HG03354 (cell line): ENCODE results near the gene ELMO3.
A peak's percentile ranks its signal among the peaks of the same experiment; 100 is the strongest.

Experiments
- ATAC-seq: cut with Tn5 transposase; IDR thresholded peaks from one replicate; pipeline ENCODE4 v1.9.1; 2021; ENCODE audit warnings: mild to moderate bottlenecking; ENCODE audit not compliant: unreplicated experiment, poor library complexity, severe bottlenecking

The ELMO3 gene

DNA sequence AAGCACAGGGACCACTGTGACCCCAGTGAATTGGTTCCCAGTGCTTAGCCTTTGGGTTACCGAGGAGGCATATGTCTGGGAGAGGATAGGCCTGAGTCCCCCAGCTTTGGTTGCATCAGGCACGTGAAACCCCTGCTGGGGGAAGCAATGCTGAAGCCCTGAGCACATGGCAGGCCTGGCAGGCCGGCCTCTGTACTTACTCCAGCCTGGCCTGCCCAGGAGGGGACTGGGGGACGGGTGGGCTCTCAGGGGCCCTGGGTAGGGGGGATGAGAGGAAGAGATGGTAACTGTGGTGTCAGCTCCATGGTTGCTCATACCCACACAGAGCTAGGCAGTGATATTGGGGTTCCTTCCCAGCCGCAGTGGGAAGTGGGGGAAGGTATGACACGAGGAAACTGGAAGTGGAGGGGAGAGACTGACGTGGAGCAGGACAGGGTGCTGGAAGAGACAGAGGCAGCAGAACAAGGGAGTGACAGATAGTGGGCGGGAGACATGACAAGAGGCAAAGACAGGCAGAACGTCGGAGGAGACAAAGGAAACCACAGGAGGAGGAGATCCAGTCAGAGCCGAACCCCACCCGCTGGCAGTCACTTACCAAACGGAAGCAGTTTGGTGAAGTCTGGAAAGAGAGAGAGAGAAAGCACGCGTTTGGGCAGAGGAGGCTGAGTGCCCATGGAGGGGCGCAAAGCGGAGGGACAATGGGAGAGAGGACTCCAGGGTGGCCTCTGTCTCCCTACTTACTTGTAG is 37.1 kb downstream of the ELMO3 start:
- ATAC-seq = no peak

DNA sequence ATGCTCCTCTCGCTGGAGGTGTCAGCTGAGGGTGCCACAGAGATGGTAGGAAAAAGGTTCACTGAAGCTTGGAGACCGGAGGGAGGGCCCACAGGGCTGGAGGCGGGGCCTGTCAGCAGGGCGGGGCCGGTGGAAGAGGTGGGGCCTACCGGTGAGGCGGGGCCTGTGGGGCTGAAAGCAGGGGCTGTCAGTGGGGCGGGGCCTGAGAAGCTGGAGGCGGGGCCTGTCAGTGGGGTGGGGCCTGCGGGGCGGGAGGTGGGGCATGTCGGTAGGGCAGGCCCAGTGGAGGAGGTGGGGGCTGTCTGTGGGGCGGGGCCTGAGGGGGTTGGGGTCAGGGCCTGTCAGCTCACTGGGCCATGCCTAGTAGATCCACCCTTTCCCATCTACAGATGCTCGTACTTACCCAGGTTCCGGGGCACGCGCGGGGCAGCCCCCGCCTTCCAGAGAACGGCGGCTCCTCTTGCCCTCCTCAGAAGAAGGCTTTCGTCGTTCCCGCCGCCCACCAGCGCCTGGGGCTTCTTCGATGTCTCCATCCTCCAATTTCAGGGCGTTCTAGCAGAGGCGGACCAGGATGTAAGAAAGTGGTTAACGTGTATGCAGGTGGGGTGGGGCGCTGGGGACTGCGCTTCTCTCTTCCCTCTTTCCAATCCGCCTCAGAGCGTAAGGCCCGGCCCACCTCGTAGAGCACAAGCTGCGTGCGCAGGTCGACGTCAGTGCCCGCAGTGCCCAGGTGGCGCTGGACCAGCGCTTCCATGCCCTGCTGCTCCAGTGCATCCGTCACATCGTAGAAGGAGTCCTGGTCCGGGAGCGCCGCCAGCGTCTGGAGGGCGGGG is 37.8 kb downstream of the ELMO3 start:
- no peak for ATAC-seq

DNA sequence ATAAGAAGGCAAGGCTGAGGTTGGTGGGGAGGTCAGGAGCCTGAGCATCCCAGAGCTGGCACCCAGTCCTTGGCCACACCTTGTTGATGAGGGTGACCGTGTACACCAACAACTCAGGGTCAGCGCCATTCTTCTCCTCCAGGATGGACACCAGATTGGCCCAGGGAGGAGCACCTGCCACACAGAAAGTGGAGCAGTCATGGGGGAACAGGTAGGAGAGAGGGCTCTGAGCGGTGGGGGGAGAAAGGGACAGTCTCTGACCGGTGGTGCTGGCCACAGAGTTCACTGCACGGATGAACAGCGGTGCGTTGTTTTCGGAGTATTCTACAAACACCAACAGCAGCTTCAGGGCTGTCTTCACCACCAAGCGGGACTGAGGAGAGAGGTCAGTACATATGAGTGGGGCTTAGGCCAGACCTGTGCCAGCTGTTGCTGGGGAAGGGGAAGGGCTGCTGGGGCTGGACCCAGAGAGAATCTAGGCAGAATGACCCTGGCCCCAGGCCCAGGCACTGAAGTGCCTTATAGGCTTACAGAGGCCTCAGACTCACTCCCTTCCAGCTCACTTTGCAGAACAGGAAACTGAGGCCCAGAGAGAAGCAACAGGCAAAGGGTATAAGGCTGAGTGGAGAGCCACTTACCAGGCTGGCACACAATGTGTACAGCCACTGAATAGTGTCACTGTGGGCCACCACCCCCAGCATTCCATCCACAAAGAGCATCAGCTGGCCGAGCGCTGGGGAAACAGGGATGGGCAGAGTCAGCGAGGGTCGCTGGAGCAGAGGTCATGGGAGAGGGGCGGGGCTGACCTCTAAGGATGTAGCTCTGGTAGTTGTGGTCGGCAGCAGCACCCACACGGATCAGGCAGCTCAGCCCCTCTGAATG is 38.7 kb downstream of the ELMO3 start:
- ATAC-seq = no peak

DNA sequence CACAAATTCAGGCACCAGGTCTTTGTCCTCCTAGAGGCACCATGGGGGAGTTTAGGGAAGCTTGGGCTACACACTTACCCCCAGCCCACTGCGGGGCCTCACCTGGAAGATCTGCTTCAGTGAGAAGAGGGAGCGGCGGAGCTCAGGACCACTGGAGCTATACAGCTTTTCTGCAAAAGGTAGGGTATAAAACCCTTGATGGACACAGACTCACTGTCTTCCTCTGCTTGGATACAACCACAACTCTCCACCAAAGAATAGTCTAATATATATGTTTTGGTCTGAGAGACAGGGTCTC is 39.3 kb downstream of the ELMO3 start:
- ATAC-seq = no peak

DNA sequence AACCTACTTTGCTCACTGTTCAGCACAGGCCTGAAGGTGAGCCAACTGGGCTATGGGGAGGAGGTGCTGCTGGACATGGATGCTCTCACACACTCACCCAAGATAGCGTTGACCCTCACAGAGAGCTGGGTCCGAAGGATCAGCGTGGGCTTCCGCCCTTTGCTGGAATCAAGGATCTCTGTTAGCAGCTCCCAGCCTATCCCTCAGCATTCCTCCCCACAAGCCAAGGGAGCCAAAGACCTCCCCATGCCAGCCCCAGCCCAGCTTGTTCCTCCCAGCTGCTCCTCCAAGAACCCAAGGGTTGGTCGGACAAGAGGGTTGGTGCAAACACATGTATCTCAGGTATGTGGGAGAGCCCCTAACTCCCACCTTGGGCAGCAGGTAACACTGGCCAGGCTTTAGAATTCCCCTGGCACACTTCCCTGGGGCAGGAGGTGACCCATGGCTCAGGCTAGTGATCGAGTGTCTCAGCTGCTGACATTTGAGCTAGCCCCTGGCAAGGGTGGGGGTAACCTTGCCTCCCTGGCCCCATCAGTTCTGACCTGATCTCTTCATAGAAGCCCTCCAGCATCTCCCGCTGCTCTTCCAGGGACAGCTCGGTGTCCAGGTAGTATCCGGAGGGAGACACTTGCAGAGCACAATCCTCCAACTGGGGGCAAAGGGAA is 40.0 kb downstream of the ELMO3 start:
- no peak for ATAC-seq

DNA sequence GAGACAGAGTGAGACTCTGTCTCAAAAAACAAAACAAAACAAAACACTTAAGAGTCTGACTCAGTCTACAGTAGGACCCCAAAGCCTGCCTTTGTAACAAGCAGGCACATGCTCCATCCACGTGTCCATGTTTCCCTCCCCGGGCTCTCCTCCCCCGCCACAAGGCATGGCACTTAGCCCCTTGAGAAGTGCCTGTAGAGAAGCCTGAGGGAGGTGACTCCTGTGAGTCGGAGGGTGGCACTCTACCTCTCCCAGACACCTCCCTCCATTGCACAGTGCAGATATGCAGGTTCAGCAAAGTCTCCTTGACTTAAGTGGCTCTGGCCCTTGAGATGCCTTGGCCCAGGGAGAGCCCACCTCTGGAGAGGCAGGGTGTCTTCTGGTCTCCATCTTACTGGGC is 41.6 kb downstream of the ELMO3 start:
- no peak for ATAC-seq

DNA sequence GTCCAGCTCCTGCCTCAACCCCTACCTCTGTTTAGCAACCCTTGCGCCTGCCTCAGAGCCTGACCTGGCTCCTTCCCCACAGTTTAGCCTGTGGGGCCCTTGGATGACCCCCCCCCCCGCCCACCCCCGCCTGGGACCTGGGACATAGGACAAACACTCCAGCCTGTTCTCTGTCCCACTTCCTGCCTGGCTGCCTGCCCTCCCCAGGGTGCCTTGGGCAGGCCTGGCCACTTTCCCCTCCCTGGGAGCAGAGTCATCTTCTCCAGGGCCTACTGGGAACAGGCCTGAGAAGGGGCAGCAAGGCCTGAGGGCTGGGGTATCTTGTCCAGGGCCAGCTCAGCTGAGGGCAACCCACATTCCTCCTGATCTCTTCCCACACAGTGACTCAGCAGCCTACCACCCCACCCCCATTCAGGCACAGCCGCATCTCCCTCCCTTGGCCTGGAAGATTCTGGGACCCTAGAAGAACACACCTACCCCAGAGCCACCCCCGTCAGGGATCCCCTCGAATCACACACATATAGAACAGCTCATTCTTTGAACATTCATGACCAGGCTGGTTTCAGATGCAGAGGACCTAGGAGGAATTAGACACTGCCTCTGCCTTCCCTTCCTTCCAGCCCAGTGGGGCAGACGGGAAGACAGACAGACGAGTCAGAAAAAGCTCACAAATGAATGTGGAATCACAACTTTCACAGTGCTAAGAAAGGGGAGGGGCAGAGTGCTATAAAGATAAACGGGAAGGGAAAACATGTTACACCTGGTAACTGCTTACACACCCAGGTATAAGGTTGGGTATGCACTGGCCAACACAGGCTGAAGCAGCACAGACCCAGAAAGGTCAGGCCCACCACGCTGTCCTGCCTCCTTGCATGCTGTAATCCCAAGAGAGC is 42.3 kb downstream of the ELMO3 start:
- no peak for ATAC-seq

DNA sequence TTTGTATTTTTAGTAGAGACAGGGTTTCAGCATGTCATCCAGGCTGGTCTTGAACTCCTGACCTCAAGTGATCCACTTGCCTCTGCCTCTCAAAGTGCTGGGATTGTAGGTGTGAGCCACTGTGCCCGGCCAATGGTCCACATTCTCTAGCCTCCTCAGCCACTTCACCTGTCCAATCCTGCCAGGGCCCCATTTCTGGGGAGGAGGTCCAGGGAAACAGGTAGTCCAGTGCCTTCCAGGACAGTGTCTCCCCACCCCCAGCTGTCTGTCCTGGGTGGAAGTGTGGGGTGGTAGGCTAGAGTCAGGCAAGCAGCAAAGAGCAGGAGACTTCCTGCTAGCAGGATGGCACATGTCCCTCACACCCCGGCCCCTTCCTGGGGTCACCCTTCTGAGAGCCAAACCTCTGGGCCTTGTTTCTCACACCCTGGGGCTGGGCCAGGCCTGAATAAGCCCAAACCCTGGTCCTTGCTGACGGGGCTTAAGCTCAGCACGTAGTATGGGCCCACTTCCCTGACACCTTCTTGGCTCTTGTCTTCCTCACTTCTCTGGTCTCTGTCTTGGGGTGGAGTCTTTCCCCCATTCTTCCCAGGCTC is 43.3 kb downstream of the ELMO3 start:
- no peak for ATAC-seq

DNA sequence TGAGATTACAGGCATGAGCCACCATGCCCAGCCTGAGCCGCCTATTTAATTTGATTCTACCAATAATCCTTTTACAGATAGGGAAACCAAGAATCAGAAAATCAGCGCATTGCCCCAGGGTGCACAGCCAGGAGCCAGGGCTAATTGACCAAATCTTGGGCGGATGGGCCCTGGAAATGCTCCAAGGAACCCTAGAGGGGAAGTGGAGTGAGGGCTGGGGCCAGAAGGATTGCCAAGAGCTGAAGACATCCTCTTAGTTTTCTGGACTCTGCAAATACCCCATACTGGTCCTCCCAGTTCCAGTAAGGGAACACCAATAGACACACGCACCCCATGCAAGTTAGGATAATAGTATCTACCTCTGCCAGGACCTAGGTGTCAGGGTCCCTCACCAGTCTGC is 44.5 kb downstream of the ELMO3 start:
- ATAC-seq = no peak

DNA sequence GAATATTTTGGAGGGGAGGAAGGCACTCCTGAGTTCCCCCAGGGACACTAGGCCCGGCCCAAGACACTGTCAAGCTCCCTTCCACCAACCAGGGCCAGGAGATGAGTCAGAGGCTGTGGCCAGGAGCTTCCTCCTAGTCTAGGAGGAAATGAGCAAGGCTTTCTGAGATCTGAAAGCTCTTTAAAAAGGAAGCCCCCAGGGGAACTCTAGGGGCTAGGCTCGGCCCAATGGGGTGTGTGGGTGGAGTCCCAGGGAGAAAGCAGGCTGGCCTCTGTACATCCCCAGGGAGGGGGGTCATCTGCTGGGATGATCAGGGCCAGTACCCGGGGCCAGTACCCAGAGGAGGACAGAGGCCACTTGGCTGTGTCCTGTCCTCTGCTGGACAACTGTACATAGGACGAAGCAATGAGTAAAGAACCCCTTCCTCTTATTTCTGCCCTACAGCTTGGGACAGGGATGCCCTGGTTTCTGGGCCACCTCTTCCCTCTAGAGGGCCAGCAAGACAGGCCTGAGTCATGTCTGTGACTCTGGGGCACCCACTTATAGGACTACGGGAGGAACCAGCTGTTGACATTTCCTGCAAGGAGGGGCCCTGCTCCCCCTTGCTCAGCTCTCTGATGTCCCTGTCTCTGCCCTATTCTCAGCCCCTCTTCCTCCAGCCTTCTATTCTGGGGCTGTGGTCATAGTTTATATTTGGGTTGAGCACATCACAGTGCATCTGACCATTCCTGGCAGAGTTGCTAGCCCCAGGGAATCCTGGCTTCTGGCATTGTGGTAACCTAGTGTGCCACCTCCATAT is 45.7 kb downstream of the ELMO3 start:
- peak; percentile 60 for ATAC-seq

DNA sequence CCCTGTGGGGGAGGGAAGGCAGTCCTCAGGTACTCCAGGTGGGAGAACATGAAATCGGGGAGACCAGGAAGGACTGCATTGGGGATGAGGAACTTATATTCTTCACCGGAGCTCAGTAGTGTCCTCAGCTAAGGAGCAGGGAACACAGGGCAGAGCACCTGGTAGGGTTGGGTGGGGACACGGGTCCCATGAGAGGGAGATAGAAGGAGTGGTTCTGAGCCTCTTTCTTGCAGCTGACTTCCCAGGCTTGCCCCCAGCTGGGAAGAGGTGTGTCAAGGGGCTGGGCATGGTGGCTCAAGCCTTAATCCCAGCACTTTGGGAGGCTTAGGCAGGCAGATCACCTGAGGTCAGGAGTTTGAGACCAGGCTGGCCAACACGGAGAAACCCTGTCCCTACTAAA is 46.3 kb downstream of the ELMO3 start:
- ATAC-seq = no peak

DNA sequence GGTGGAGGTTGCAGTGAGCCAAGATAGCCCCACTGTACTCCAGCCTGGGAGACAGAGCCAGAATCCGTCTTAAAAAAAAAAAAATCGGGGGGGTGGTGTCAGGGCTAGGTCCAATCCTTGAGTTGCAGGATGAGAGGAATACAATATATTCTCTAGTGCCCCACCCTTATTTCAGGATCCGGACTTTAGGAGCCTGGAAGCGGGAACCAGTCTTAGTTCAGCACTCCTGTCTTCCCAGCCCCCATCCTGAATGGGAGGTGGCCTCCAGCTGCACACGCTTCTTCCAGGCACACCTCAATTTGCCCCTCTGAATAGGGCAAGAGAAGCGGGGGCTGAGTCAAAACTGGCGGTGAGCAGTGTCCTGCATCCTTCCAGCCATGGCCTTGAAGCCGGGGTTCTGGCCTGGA is 46.7 kb downstream of the ELMO3 start:
- no peak for ATAC-seq

DNA sequence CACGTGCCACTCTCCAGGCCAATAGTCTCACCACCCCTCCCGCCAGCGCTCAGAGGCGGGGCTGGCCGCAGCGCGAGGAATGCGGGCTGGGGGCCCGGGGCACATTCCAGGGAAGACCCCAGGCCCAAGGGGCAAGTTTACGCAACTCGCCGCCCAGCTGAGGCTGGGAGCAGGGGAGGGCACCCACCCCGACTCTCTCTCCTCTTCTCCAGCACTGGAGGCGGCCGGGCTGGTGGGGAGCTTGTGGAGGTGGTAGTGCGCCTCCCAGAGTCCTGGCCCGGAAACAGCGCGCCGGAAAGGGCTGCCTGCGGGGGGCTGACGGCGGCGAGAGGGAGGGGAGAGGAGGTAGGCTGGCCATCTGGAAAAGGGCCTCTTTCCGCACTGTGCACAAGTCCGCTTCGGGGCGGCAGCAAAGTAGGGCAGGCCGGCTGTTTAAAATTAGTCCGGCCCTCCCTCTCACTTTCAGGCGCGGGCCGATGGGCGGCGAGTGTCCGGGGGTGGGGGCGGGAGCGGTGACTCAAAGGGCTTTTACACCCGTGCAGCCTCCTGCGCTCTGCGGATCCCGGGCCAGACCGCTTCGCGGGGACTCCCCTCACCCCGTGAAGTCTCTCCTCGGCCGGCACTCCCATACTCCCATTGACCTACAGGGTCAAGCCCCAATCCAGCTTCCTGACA is 47.3 kb downstream of the ELMO3 start:
- ATAC-seq = peak; percentile 24

DNA sequence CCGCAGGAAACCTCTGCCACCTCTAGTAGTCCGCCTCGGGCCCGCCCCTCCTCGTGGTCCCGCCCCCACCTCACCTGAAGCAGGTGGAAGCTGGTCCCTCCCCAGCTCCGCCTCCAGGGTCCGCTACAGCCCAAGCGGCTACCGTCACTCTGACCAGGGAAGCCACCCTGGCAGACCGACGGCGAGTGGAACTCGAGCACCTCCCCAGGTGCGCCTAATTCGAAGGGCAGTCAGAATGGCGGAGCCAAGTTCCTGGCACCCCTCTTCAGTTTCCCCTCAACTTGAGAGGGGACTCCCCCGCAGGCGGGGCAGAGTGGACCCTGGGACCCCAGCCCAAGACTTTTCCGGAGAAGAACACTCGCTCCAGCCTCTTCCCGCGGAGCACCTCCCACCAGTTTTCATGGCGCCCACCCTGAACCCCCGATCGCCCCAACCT is 47.8 kb downstream of the ELMO3 start:
- ATAC-seq = peak; percentile 15

DNA sequence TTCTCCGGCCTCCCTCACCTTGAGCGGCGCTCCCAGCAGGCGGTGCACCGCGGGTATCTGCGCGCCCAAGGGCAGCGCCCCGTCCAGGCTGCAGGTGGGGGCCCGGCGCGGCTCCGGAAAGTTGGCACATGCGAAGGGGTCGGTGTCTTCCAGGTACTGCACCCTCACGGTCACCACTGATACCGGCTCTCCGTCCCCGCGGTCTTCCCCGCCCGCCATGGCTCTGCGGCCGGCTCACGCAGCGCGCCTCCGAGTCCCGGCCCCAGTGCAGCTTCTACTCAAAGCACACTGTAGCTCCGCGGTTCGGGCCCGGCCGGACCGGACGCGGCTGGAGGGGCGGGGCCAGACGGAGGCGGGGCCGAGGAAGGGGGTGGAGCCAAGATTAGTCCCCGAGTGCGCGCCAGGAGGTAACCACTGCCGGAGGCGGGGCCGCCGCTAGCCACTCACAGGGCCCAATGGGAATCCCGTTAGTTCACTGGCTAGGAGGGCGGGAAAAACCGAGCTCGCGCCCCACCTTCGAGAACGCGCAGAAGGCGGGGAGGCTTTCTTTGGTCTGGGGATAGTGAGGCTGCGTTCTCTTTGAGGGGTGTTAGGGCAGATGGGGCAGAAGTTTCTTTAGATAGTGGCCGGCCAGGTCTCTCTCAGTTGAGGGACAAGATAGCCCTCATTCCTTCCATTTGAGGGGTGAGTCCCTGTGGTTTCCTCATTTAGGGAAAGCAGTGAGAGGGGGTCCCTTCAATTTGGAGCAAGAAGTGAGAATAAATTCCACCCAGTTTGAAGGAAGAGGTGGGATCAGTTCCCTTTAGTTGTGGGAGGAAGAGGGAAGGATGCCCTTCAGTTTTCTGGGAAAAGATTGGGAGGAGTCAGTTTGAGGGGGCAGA is 48.5 kb downstream of the ELMO3 start, which contains the start of gene FHOD1:
Gene FHOD1 (minus strand): TSS at position 290 of the 881 bp plus-strand sequence. CDS start 71 bp downstream, at position 219.
- ATAC-seq = peak; percentile 50

DNA sequence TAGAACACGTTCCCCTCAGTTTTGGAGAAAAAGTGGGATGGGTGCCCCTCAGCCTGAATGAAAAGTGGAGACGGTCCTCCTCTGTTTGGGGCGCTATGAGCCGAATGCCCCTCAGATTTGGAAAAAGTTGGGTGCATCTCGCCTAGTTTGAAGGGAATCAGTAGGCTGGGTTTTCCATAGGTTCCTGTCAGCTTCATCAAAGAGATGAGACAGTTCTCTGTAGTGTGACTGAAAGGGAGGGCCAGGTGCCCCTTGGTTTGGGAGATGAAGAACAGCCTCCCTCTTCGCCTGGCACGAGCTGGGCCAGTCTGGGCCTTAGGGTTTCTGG is 49.1 kb downstream of the ELMO3 start:
- no peak for ATAC-seq
